Activated CD4-positive, alpha-beta T cell treated with anti-CD3 and anti-CD28 coated beads, Interleukin-2, amount 10 ng/mL, durations not matched to agents 7 days and 5 days (primary cell): ENCODE data around the gene AFF3. TPM values are rescaled to one million over a fixed set of nuclear protein-coding genes. Genes with fewer than 3 reads are reported as not detected.
"Not testable (repeated sequence)": the region's sequence is repeated elsewhere in the genome, so short reads cannot be mapped to it uniquely, and the experiment has no call there.

Experiments used
- CTCF ChIA-PET: fragments of 350-600 bp; sonication (Branson Sonifier 250); formaldehyde crosslinking; loops from one replicate; lab custom pipeline; 2021; ENCODE audit warnings: antibody characterized with exemption; lab: Charles Lee
- POLR2A ChIA-PET: fragments of 350-600 bp; sonication (Branson Sonifier 250); formaldehyde crosslinking; loops from one replicate; lab custom pipeline; 2021; ENCODE audit warnings: antibody characterized with exemption; lab: Charles Lee
- DNase-seq: peaks from one replicate; pipeline ENCODE4 v3.0.0-alpha.2; 2020
- H3K27ac Mint-ChIP-seq: one replicate; pipeline ENCODE4 v1.8.0; 2021; ENCODE audit warnings: mild to moderate bottlenecking, moderate library complexity, mixed read lengths
- H3K27me3 Mint-ChIP-seq: one replicate; pipeline ENCODE4 v1.8.0; 2021; ENCODE audit warnings: mixed read lengths
- H3K36me3 Mint-ChIP-seq: one replicate; pipeline ENCODE4 v1.8.0; 2021; ENCODE audit warnings: low read depth, mixed read lengths
- H3K4me1 Mint-ChIP-seq: one replicate; pipeline ENCODE4 v1.8.0; 2021; ENCODE audit warnings: mixed read lengths
- H3K4me3 Mint-ChIP-seq: one replicate; pipeline ENCODE4 v1.8.0; 2021; ENCODE audit warnings: mild to moderate bottlenecking, moderate library complexity, mixed read lengths
- H3K9me3 Mint-ChIP-seq: one replicate; pipeline ENCODE4 v1.8.0; 2021; ENCODE audit warnings: mixed read lengths
- total RNA-seq, 2 experiments: library from RNA; stranded (reverse); gene quantifications; one replicate each; pipeline ENCODE4 v1.2.3, GENCODE V29; 2021

The AFF3 gene
- total RNA-seq, 2 experiments from 2014 or later = 7.4 to 13.0 TPM

DNA sequence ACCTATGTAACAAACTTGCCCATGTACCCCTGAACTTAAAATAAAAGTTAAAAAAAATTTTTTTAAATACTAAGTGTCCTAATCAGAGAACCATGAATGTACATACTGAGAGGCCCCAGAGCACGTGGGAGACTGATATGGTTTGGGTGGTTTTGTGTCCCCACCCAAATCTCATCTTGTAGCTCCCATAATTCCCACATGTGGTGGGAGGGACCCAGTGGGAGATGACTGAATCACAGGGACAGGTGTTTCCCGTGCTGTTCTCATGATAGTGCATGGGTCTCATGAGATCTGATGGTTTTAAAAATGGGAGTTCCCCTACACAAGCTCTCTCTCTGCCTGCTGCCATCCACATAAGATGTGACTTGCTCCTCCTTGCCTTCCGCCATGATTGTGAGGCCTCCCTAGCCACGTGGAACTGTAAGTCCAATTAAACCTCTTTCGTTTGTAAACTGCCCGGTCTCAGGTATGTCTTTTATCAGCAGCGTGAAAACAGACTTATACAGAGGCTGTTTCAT lies 214.6 kb downstream of the AFF3 start:
- CTCF ChIA-PET, H3K27me3 Mint-ChIP-seq, DNase-seq, H3K9me3 Mint-ChIP-seq, H3K4me3 Mint-ChIP-seq, POLR2A ChIA-PET, H3K4me1 Mint-ChIP-seq, H3K27ac Mint-ChIP-seq, H3K36me3 Mint-ChIP-seq: not testable (repeated sequence)

DNA sequence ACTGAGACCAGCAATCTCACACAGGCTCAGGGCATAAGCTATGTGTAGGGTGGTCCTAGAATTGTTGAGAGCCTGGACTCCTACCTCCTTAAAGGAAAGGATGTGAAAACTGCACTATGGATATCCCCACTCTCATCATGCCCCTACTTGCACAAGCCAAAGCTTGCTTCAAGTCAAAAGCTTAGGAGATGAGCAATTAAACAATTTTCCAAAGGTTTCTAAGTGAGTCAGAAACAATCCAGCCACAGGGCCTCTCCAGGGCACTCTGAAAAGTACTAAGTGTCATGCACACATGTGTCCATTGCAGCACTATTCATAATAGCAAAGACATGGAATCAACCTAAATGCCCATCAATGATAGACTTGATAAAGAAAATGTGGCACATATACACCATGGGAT lies 215.4 kb downstream of the AFF3 start:
- no peak overlapping the region for H3K4me3 Mint-ChIP-seq
- ChIA-PET CTCF (no interaction called here), POLR2A (no interaction called here)
- H3K27me3 Mint-ChIP-seq = no peaks in the 10 kb centered on the region
- H3K36me3 Mint-ChIP-seq = no peaks in the 10 kb centered on the region
- no peaks in the 10 kb centered on the region for H3K4me1 Mint-ChIP-seq
- H3K9me3 Mint-ChIP-seq = no peaks in the 10 kb centered on the region
- no peak overlapping the region for H3K27ac Mint-ChIP-seq
- no peak for DNase-seq

DNA sequence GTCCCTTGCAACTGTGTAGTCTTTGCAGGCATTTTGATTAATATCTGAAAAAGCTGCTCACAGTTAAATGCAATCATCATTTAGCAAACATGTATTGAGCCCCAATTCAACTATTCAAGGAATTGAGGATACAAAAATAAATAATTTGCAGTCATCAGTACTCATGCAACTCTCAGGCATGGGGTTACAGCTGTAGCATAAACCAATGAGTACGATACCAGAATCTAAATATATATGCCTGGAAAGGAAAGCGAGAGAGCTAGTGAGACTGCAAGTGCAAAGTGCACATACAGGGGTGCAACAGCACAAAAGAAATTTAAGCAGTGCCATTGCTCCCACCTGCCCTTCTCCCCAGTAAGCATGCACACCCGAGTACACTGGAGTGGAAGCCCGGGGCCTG lies 216.4 kb downstream of the AFF3 start:
- CTCF ChIA-PET = no interaction called here

DNA sequence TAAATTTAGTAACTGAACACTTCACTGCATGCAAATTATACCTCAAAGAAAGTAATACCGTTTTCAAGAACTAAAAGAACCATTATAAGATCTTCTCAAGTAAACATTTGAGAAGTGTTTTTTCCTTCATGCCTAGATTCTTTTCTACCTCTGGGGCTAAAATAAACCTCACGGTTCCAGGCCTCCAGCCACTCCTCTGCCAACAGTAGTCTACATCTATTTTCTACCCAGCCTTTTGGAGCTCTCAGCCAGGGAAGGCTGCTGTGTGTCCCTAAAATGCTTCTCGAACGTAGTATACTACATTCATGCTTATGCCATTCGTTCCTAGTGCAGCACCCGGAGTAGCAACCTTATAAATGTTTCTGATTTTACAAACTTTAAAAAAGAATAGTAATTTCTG lies 219.7 kb downstream of the AFF3 start:
- ChIA-PET POLR2A (no interaction called here), CTCF (interaction anchor here (1.1 kb wide), 1 partner anchor 116 kb away, joined by 3 read pairs; no protein-coding TSS in a partner anchor)
- no peak overlapping the region for H3K27ac Mint-ChIP-seq
- H3K27me3 Mint-ChIP-seq = no peaks in the 10 kb centered on the region
- H3K4me3 Mint-ChIP-seq = no peak overlapping the region
- no peaks in the 10 kb centered on the region for H3K4me1 Mint-ChIP-seq
- no peaks in the 10 kb centered on the region for H3K36me3 Mint-ChIP-seq
- no peaks in the 10 kb centered on the region for H3K9me3 Mint-ChIP-seq
- DNase-seq = no peak

More for the DNA sequence above, 216.4 kb downstream of the AFF3 start:
- H3K27me3 Mint-ChIP-seq = no peaks in the 10 kb centered on the region
- H3K27ac Mint-ChIP-seq = no peak overlapping the region
- no peak for DNase-seq
- H3K4me3 Mint-ChIP-seq = no peak overlapping the region
- POLR2A ChIA-PET = no interaction called here
- no peaks in the 10 kb centered on the region for H3K9me3 Mint-ChIP-seq
- no peaks in the 10 kb centered on the region for H3K36me3 Mint-ChIP-seq
- H3K4me1 Mint-ChIP-seq = no peaks in the 10 kb centered on the region

DNA sequence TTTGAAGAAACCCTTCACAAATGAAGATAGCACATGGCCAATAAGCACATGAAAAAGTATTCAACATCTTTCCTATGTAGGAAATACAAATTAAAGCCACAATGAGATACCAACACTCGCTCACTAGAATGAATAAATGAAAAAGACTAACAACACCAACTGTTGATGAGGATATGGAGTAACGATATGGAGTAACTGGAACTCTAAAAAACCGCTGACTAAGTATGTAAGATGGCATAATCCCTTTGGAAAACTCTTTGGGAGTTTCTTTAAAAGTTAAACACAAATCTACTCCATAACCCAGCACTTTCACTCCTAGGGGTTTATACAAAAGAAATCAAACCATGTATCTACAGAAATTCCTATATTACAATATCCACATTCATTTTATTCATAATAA lies 220.5 kb downstream of the AFF3 start:
- no peaks in the 10 kb centered on the region for H3K9me3 Mint-ChIP-seq
- H3K27me3 Mint-ChIP-seq = no peaks in the 10 kb centered on the region
- ChIA-PET POLR2A (no interaction called here), CTCF (no interaction called here)
- DNase-seq = no peak
- no peak overlapping the region for H3K27ac Mint-ChIP-seq
- H3K36me3 Mint-ChIP-seq = no peaks in the 10 kb centered on the region
- H3K4me3 Mint-ChIP-seq = no peak overlapping the region
- H3K4me1 Mint-ChIP-seq = no peaks in the 10 kb centered on the region

DNA sequence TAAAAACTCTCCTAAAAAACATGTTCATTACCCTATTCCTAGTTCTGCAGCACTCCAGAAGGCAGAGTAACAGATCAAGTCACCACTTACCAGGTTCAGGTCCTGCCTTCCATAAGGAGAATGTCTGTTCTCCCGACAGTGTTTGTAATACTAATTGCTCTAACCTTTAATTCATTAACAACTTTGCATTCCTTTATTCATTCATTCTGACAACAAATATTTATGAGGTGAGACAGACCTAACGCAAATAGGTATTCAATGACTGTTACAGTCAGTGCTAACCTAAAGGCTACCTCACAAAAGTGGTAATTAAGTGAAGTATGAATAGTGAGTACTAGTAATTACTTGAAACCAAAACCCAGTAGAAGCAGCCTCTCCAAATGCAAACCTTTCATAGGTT lies 224.0 kb downstream of the AFF3 start:
- Mint-ChIP-seq H3K4me1 (no peaks in the 10 kb centered on the region), H3K4me3 (no peak overlapping the region), H3K27ac (no peak overlapping the region), H3K9me3 (no peaks in the 10 kb centered on the region), H3K36me3 (no peaks in the 10 kb centered on the region), H3K27me3 (no peaks in the 10 kb centered on the region)
- POLR2A ChIA-PET = no interaction called here
- CTCF ChIA-PET = no interaction called here
- DNase-seq = no peak

DNA sequence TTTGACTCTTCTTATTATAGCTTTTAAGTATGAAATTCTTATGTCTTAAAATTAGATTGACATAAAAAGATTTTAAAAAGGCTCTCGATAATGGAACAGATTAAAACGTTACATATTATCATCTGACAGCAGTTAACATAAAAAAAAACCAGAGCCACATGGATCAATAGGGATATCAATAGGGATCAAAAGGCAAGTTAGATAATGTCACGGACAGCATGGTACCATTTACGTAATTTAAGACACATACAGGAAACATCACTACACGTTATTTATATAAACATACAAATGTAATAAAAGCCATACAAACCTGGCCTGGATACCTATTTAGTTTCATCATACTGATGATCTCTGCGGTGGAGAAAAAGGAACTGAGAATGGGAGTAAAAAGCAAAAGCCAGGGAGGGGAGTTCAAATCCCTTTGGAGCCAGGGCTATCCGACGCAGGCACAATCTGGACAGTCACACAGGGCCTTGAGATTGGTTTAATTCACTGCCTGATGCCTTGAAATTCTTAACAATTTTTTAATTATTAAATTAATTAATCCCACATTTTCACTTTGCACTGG lies 227.2 kb downstream of the AFF3 start:
- Mint-ChIP-seq H3K27me3 (no peaks in the 10 kb centered on the region), H3K36me3 (no peaks in the 10 kb centered on the region), H3K27ac (no peak overlapping the region), H3K4me3 (no peak overlapping the region), H3K4me1 (no peaks in the 10 kb centered on the region), H3K9me3 (no peaks in the 10 kb centered on the region)
- POLR2A ChIA-PET = no interaction called here
- CTCF ChIA-PET = no interaction called here
- DNase-seq = no peak

DNA sequence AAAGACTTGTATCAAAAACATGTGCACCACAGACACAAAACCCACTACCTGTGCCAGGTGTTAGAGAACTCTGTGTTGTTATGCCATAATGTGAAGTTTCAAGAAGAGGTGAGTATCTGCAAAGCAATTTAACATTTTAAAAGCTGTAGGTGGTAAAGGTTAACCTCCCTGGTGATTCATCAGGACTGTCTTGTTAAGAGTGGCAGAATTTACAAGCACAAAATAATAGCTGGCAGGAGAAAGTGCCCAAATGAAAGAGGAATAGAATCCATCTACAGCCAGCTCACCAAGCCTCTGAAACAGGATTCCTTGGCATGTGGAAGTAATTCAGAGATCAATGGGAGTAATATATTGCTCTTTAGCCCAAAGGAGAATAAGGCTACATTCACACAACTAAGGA lies 230.7 kb downstream of the AFF3 start:
- no peaks in the 10 kb centered on the region for H3K9me3 Mint-ChIP-seq
- DNase-seq = no peak
- POLR2A ChIA-PET = no interaction called here
- H3K4me3 Mint-ChIP-seq = no peak overlapping the region
- CTCF ChIA-PET = interaction anchor here (0.6 to 1.2 kb wide), 2 partner anchors 19 to 56 kb away, joined by 3 to 5 read pairs; no protein-coding TSS in a partner anchor
- H3K4me1 Mint-ChIP-seq = no peaks in the 10 kb centered on the region
- H3K27me3 Mint-ChIP-seq = no peaks in the 10 kb centered on the region
- H3K27ac Mint-ChIP-seq = no peak overlapping the region
- H3K36me3 Mint-ChIP-seq = no peaks in the 10 kb centered on the region

DNA sequence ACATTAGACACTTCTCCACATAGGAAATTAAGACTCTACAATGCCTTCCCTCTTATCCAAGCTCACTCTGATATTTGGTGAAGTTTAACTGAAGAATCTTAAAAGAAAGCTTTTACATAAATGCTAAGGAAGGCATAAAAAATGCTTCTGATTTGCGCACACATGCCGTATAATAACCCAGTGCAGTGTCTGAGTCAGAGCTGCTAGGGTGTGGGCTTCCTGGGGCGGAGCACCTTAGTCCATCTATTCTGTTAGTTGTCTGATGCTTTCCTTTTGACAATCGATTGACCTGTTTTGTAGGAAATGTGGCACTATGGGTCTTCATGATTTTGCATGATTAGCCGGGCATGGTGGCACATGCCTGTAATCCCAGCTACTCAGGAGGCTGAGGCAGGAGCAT lies 231.5 kb downstream of the AFF3 start:
- ChIA-PET POLR2A (no interaction called here), CTCF (no interaction called here)
- Mint-ChIP-seq H3K27ac (no peak overlapping the region), H3K4me1 (no peaks in the 10 kb centered on the region), H3K27me3 (no peaks in the 10 kb centered on the region), H3K9me3 (no peaks in the 10 kb centered on the region), H3K36me3 (no peaks in the 10 kb centered on the region), H3K4me3 (no peak overlapping the region)
- DNase-seq = no peak

DNA sequence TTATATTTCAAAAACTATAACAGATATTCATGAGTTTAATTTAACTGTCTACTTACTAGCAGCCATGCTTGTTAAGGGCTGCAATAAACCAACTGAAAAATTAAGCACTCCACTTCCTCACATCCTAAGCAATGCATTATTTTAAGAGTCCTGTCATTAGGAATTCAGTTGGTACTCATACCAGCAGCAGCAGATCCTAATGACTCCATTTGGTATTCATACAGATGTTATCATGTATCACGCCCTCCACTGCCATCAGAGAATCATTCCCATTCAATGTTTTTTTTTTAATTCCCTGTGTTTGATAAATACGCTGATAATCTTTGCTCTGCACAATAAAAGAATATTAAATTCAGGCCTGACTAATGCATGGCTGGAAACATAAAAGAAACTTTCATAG lies 236.8 kb downstream of the AFF3 start:
- no peak overlapping the region for H3K4me3 Mint-ChIP-seq
- ChIA-PET POLR2A (no interaction called here), CTCF (no interaction called here)
- H3K27me3 Mint-ChIP-seq = no peaks in the 10 kb centered on the region
- H3K9me3 Mint-ChIP-seq = no peaks in the 10 kb centered on the region
- H3K27ac Mint-ChIP-seq = no peak overlapping the region
- no peaks in the 10 kb centered on the region for H3K36me3 Mint-ChIP-seq
- no peaks in the 10 kb centered on the region for H3K4me1 Mint-ChIP-seq
- DNase-seq = no peak

DNA sequence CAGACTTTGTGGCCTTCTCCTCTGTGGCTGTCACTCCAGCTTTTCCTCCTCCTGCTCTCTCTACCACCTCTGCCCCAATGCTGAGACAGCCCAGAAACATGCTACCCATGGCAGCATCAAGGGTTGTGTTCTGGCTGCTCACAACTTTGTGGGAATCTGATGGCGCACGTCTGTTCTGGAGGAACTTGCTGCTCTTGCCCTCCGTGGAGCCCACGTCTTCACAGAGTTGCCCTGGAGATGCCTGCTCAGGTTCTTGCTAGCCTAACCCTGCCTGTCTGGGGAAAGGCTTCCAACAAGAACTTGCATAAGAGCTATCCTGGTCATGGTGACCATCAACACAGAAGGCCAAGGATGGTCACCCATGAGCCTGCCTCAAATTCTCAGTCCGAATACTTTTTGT lies 237.4 kb downstream of the AFF3 start:
- no peaks in the 10 kb centered on the region for H3K36me3 Mint-ChIP-seq
- POLR2A ChIA-PET = no interaction called here
- DNase-seq = no peak

DNA sequence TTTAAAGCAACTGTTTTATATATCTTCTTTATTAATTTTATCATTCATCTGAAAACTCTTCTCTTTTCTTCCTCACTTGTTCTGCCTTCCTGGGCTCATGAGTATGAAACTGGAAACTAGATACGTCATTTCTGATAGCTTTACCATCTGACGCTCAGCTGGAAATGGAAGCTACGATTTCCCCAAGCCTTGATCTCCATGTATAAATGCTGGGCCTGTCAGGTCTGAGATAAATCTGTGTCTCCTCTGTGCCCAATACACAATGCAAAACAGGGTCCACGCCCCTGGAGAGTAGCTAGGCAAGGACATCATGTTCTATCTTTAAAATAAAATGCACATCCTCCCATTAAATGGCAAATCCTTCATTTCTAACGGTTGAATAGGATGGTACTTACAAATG lies 238.4 kb downstream of the AFF3 start:
- H3K27ac Mint-ChIP-seq = no peak overlapping the region
- H3K36me3 Mint-ChIP-seq = no peaks in the 10 kb centered on the region
- no peak for DNase-seq
- CTCF ChIA-PET = no interaction called here
- no peaks in the 10 kb centered on the region for H3K27me3 Mint-ChIP-seq
- H3K4me1 Mint-ChIP-seq = no peaks in the 10 kb centered on the region
- H3K9me3 Mint-ChIP-seq = no peaks in the 10 kb centered on the region
- H3K4me3 Mint-ChIP-seq = no peak overlapping the region
- POLR2A ChIA-PET = no interaction called here

More for the DNA sequence above, 237.4 kb downstream of the AFF3 start:
- H3K4me1 Mint-ChIP-seq = no peaks in the 10 kb centered on the region
- H3K27ac Mint-ChIP-seq = no peak overlapping the region
- CTCF ChIA-PET = no interaction called here
- no peaks in the 10 kb centered on the region for H3K27me3 Mint-ChIP-seq
- H3K9me3 Mint-ChIP-seq = no peaks in the 10 kb centered on the region
- H3K4me3 Mint-ChIP-seq = no peak overlapping the region

DNA sequence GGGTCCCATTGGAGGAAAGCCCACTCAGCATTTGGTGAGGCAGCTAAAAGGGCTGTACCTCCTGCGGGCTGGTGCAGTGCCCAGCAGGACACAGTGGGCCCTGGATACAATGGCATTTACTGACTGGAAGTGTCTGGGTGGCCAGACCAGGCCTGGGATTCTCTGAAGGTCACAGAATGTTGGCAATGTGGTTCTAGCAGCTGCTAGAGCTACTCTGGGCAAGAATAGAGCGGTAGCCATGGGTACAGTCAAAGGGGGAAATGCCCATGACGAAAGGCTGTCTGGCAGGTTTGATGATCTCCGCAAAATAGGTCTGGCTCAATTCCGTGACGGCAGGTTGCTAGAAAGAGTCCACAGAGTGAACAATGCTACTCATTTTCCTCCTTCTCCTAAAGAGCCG lies 241.8 kb downstream of the AFF3 start:
- no peak for DNase-seq
- ChIA-PET POLR2A (no interaction called here), CTCF (no interaction called here)
- Mint-ChIP-seq H3K9me3 (no peaks in the 10 kb centered on the region), H3K4me3 (no peak overlapping the region), H3K27me3 (no peaks in the 10 kb centered on the region), H3K27ac (no peak overlapping the region), H3K4me1 (peaks cover 6% of the 10 kb centered on the region), H3K36me3 (no peaks in the 10 kb centered on the region)

DNA sequence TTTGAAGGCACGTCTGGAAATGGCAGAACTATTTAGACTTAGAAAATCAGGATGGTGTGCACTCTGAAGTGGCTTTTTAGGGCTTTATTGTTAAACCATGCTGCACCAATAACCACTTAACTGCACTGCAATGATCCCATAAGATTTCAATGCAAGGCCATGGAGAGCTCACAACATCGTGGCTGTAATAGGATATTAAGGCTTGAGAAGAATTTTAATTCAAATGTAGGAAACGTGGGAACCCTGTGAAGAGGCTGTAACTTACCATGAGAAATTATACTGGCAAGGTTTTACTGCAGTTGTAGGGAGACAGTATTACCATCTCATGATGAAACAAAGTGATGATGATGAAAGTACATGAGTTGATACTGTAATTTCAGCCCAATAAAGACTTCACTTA lies 242.5 kb downstream of the AFF3 start:
- Mint-ChIP-seq H3K27me3 (no peaks in the 10 kb centered on the region), H3K4me3 (no peak overlapping the region), H3K36me3 (no peaks in the 10 kb centered on the region), H3K27ac (no peak overlapping the region), H3K4me1 (peaks cover 6% of the 10 kb centered on the region), H3K9me3 (no peaks in the 10 kb centered on the region)
- CTCF ChIA-PET = no interaction called here
- no peak for DNase-seq
- POLR2A ChIA-PET = no interaction called here
